Keratinocyte (primary cell): ENCODE data around the gene TAGLN.
"Not testable (repeated sequence)": the region's sequence is repeated elsewhere in the genome, so short reads cannot be mapped to it uniquely, and the experiment has no call there.

ENCODE experiments used
- EZH2 ChIP-seq: IDR thresholded peaks from one replicate; pipeline ENCODE4 v1.6.1; 2012; ENCODE audit warnings: inconsistent platforms, mild to moderate bottlenecking, low read length, moderate library complexity
- TF ChIP-seq, protein P1 (sequence below), 3 experiments: IDR thresholded peaks in 1 of 3; conservative IDR thresholded peaks in 1 of 3; optimal IDR thresholded peaks in 1 of 3; 2 replicates in 2 of 3; 3 replicates in 1 of 3; pipeline versions ENCODE3 to v1.5.1; 2011; ENCODE audit warnings: low read length in 3 of 3, mild to moderate bottlenecking in 3 of 3, moderate library complexity in 2 of 3, control low read depth in 1 of 3, inconsistent platforms in 1 of 3; ENCODE audit not compliant: insufficient read depth in 2 of 3; ENCODE audit errors: extremely low read depth in 1 of 3

- TF ChIP-seq, protein P1, sequence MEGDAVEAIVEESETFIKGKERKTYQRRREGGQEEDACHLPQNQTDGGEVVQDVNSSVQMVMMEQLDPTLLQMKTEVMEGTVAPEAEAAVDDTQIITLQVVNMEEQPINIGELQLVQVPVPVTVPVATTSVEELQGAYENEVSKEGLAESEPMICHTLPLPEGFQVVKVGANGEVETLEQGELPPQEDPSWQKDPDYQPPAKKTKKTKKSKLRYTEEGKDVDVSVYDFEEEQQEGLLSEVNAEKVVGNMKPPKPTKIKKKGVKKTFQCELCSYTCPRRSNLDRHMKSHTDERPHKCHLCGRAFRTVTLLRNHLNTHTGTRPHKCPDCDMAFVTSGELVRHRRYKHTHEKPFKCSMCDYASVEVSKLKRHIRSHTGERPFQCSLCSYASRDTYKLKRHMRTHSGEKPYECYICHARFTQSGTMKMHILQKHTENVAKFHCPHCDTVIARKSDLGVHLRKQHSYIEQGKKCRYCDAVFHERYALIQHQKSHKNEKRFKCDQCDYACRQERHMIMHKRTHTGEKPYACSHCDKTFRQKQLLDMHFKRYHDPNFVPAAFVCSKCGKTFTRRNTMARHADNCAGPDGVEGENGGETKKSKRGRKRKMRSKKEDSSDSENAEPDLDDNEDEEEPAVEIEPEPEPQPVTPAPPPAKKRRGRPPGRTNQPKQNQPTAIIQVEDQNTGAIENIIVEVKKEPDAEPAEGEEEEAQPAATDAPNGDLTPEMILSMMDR (optimal IDR thresholded peaks at IDR 0.05 in 1 of 3, IDR thresholded peaks at IDR 0.05 in 1 of 3, conservative IDR thresholded peaks at IDR 0.05 in 1 of 3; ENCODE audit: extremely low read depth in 1 of 3, insufficient read depth in 2 of 3, low read length in 3 of 3): not testable (repeated sequence)
- TF ChIP-seq EZH2: not testable (repeated sequence)
Measured at GRCh38 chr11:117206111-117206510, 6.9 kb downstream of the TAGLN start.
